Endothelial cell of umbilical vein (primary cell): Measurements from ENCODE around the gene SRRM5. TPM values are rescaled to one million over a fixed set of nuclear protein-coding genes. Genes with fewer than 3 reads are reported as not detected.

Experiments
- BruUV-seq: library from RNA; stranded (reverse); fragments of 400-500 nt; replicated peaks from 2 replicates; lab custom pipeline; 2021; lab: Mats Ljungman, UMichigan
- CTCF ChIA-PET: fragments of 300-600, 350-600 bp; sonication (Branson Sonifier 250); formaldehyde crosslinking; loops from one replicate; lab custom pipeline; 2021; ENCODE audit warnings: antibody characterized with exemption, inconsistent platforms; lab: Charles Lee
- POLR2A ChIA-PET: fragments of 300-600, 350-600 bp; sonication (Branson Sonifier 250); formaldehyde crosslinking; loops from one replicate; lab custom pipeline; 2021; ENCODE audit warnings: antibody characterized with exemption, inconsistent platforms; lab: Charles Lee
- DNase-seq: peaks from one replicate; pipeline ENCODE4 v3.0.0-alpha.2; 2011; ENCODE audit warnings: low read depth, low spot score
- FAIRE-seq: peaks from 2 replicates; lab custom pipeline; 2011; peaks lifted over from hg19 to GRCh38; lab: Jason Lieb, UNC
- H2AFZ ChIP-seq: 2 replicates; pipeline ENCODE4 v1.6.0; 2012; ENCODE audit warnings: low read depth, low read length, control low read depth, inconsistent platforms
- H3K27ac ChIP-seq: 2 replicates; pipeline ENCODE4 v1.5.1; 2011; ENCODE audit warnings: low read depth, mild to moderate bottlenecking, control low read depth, low read length, moderate library complexity; ENCODE audit not compliant: insufficient read depth
- H3K27me3 ChIP-seq, 2 experiments: 2 replicates each; pipeline versions ENCODE4 v1.6.0 to v1.6.1; 2011; ENCODE audit warnings: low read length in 2 of 2, mixed read lengths in 1 of 2; ENCODE audit not compliant: control insufficient read depth in 2 of 2, insufficient read depth in 2 of 2
- H3K36me3 ChIP-seq, 2 experiments: 2 replicates in 1 of 2; 3 replicates in 1 of 2; pipeline ENCODE4 v1.5.1; 2011; ENCODE audit warnings: low read length in 2 of 2, mild to moderate bottlenecking in 1 of 2, moderate library complexity in 1 of 2; ENCODE audit not compliant: control insufficient read depth in 2 of 2, insufficient read depth in 2 of 2; ENCODE audit errors: extremely low read depth in 1 of 2
- H3K4me1 ChIP-seq: 3 replicates; pipeline ENCODE4 v1.5.1; 2011; ENCODE audit warnings: mild to moderate bottlenecking, low read length; ENCODE audit not compliant: control insufficient read depth, insufficient read depth; ENCODE audit errors: extremely low read depth
- H3K4me2 ChIP-seq: 2 replicates; pipeline ENCODE4 v1.6.1; 2011; ENCODE audit warnings: low read length, control low read depth, mixed read lengths; ENCODE audit not compliant: insufficient read depth
- H3K4me3 ChIP-seq, 3 experiments: fragments of 200-600 bp in 1 of 3; sonication (generic), shearing (Covaris generic) in 1 of 3; replicated peaks in 1 of 3; 2 replicates each; pipeline ENCODE4 v1.5.1; 2011 to 2016; ENCODE audit warnings: control low read depth in 3 of 3, low read length in 3 of 3, mild to moderate bottlenecking in 2 of 3, inconsistent platforms in 1 of 3, low read depth in 1 of 3, moderate library complexity in 1 of 3; ENCODE audit not compliant: insufficient read depth in 1 of 3
- H3K79me2 ChIP-seq: 2 replicates; pipeline ENCODE4 v1.6.0; 2012; ENCODE audit warnings: low read length, inconsistent platforms; ENCODE audit not compliant: control insufficient read depth, insufficient read depth
- H3K9ac ChIP-seq: replicated peaks from 2 replicates; pipeline ENCODE3; 2011; ENCODE audit warnings: low read length, control low read depth; ENCODE audit not compliant: insufficient read depth; ENCODE audit errors: extremely low read depth
- H3K9me1 ChIP-seq: replicated peaks from 3 replicates; pipeline ENCODE4 v1.6.0; 2011; ENCODE audit warnings: mild to moderate bottlenecking, low read length; ENCODE audit not compliant: control insufficient read depth, insufficient read depth; ENCODE audit errors: extremely low read depth
- H3K9me3 ChIP-seq: replicated peaks from 2 replicates; pipeline ENCODE4 v1.5.1; 2012; ENCODE audit warnings: low read length, inconsistent platforms; ENCODE audit not compliant: control insufficient read depth, insufficient read depth
- H4K20me1 ChIP-seq: replicated peaks from 2 replicates; pipeline ENCODE3; 2011; ENCODE audit warnings: mild to moderate bottlenecking, low read length; ENCODE audit not compliant: control insufficient read depth, insufficient read depth; ENCODE audit errors: extremely low read depth
- CTCF ChIP-seq, 2 donors: IDR thresholded peaks; 1 replicate in 1 of 2; 2 replicates in 1 of 2; pipeline ENCODE4 v1.5.1; 2011; ENCODE audit warnings: low read length in 2 of 2, mild to moderate bottlenecking in 2 of 2, moderate library complexity in 2 of 2, control low read depth in 1 of 2, inconsistent platforms in 1 of 2, low read depth in 1 of 2; ENCODE audit not compliant: insufficient read depth in 1 of 2; ENCODE audit errors: extremely low read depth in 1 of 2
- EZH2 ChIP-seq: IDR thresholded peaks from 2 replicates; pipeline ENCODE4 v1.6.1; 2012; ENCODE audit warnings: borderline replicate concordance, low read depth, mild to moderate bottlenecking, moderate library complexity, low read length, inconsistent platforms; ENCODE audit not compliant: severe bottlenecking
- FOS ChIP-seq: IDR thresholded peaks from 2 replicates; pipeline ENCODE4 v1.6.1; 2011; ENCODE audit warnings: mild to moderate bottlenecking, low read length, moderate library complexity, borderline replicate concordance; ENCODE audit not compliant: insufficient read depth
- GATA2 ChIP-seq: IDR thresholded peaks from 2 replicates; pipeline ENCODE4 v1.7.0; 2011; ENCODE audit warnings: low read depth, mild to moderate bottlenecking, moderate library complexity, mixed read lengths, low read length; ENCODE audit not compliant: insufficient read length, insufficient read depth
- JUN ChIP-seq: IDR thresholded peaks from 2 replicates; pipeline ENCODE4 v1.6.1; 2011; ENCODE audit warnings: borderline replicate concordance, low read depth; ENCODE audit not compliant: insufficient read length, insufficient read depth
- MAX ChIP-seq: IDR thresholded peaks from 2 replicates; pipeline ENCODE4 v1.6.1; 2011; ENCODE audit not compliant: insufficient read depth, insufficient read length
- POLR2A ChIP-seq: IDR thresholded peaks from 2 replicates; pipeline ENCODE4 v1.6.1; 2012; ENCODE audit warnings: low read depth, mild to moderate bottlenecking, control low read depth, low read length
- POLR2AphosphoS5 ChIP-seq: IDR thresholded peaks from 2 replicates; pipeline ENCODE4 v1.6.1; 2012; ENCODE audit warnings: low read depth, mild to moderate bottlenecking, control low read depth, low read length, moderate library complexity; ENCODE audit not compliant: insufficient read depth
- dilution Hi-C: fragments of 300-500 bp; cut with MboI; formaldehyde crosslinking; loops from one replicate; pipeline ENCODE4 v1.15.0; 2019; ENCODE audit warnings: low sequenced_read_pairs; ENCODE audit not compliant: extremely low pct_ligation_motif_present
- intact Hi-C: fragments of 100-400 bp; cut with micrococcal nuclease; formaldehyde crosslinking; loops from one replicate; pipeline ENCODE4 v1.10.0; 2022
- polyA plus RNA-seq, 4 experiments: library from polyadenylated mRNA; depleted of rRNA in 3 of 4; stranded (reverse) in 3 of 4; unstranded in 1 of 4; fragments of >200 nt; gene quantifications; 2 replicates each; pipeline versions ENCODE4 v1.2.1 to v1.2.3, GENCODE V29; 2011 to 2012; ENCODE audit warnings: missing spikeins in 1 of 4
- total RNA-seq: library from RNA; stranded (reverse); gene quantifications from 2 replicates; pipeline ENCODE4 v1.2.3, GENCODE V29; 2021

SRRM5 gene
- total and polyA plus RNA-seq, 2 donors (not counting 3 experiments of a cell fraction or from before 2014, with no cell fraction given), result 0.17 to 0.27 TPM

- Histone ChIP-seq H3K36me3 (peaks cover 2% of the 10 kb centered on the region in 2 experiments), H3K9me3 (no peaks in the 10 kb centered on the region), H3K4me3 (no peak overlapping the region), H2AFZ (no peak overlapping the region), H3K9ac (no peak overlapping the region), H3K27me3 (peaks cover 5 to 8% of the 10 kb centered on the region in 2 experiments), H3K4me1 (peaks cover 7% of the 10 kb centered on the region), H3K9me1 (no peaks in the 10 kb centered on the region), H3K27ac (no peak overlapping the region), H3K4me2 (no peak overlapping the region), H3K79me2 (no peaks in the 10 kb centered on the region), H4K20me1 (no peaks in the 10 kb centered on the region)
- no peak for DNase-seq
- FAIRE-seq, result no peak
- dilution Hi-C loops (no loop called here), intact Hi-C loops (no loop called here)
- ChIA-PET POLR2A (no interaction called here), CTCF (no interaction called here)
- TF ChIP-seq POLR2A (no peak), MAX (no peak), EZH2 (no peak), CTCF (IDR thresholded peaks at IDR 0.05; ENCODE audit: extremely low read depth in 1 of 2, insufficient read depth in 1 of 2, low read depth in 1 of 2, low read length in 2 of 2) (no peak), POLR2AphosphoS5 (no peak), FOS (no peak), JUN (no peak), GATA2 (no peak)
- no TSS peak for BruUV-seq
These were observed 32.3 kb downstream of the SRRM5 start for GRCh38 chr19:43644181-43644580.
